HG03103 (cell line): ENCODE results near the gene SLC9A9.

Source experiments
- ATAC-seq: cut with Tn5 transposase; IDR thresholded peaks from one replicate; pipeline ENCODE4 v1.9.1; 2021; ENCODE audit warnings: low read depth; ENCODE audit not compliant: unreplicated experiment

Gene SLC9A9

DNA sequence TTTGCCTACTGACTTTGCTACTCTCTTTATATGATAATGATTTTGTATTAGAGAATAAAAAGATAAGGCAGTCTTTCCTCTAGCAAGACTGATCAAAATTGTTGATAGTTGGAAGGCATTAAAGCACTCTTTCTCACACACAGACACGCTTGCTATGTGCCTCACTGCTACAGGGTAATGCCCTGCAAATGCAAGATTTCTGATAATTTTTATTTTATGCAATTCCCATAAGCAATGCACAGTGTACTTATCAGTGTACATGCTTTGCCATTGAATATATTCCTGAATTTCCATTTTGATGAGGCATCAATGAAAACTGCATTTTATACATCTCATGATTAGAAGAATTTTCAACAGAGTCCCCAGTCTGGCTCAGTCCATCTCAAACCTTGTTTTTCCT, 465.5 kb downstream of the SLC9A9 start:
- ATAC-seq = no peak

GRCh38 chr3:143380449-143380848, 467.8 kb downstream of the SLC9A9 start:
- ATAC-seq = no peak

DNA sequence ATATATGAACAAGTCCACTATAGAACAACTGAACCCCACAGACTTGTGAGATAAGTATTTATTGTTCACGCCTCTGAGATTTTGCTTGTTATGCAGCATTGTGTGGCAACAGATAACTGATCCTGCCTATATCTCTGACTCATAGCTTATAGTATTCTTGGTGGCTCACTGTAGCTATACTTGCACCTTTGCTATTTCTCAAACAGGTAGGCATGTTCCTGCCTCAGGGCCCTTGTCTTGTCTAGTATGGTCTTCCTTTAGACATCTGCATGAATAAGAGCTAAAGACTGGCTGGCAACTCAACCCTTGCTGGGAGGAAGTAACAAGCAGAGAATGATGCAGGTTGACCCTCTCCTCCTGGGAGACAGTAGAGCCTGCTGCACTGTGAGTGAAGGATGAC, 472.6 kb downstream of the SLC9A9 start:
- ATAC-seq = no peak

DNA sequence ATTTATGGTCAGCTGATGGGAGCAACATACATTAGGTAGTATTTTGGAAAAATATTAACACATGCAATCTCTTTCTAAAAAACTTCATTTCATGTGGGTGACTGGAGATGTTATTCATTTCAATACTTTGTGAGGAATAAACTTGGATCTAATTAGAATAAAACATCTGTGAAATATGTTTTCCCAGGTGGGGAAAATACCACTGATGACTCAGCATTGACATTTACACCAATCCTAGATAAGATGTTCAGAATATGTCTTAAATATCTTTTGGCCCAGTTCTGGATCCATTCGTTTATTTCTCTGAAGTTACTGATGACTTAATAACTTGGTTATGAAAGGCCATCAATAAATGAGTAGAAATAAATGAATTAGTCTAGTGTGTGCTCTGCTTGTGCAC, 481.1 kb downstream of the SLC9A9 start:
- no peak for ATAC-seq

DNA sequence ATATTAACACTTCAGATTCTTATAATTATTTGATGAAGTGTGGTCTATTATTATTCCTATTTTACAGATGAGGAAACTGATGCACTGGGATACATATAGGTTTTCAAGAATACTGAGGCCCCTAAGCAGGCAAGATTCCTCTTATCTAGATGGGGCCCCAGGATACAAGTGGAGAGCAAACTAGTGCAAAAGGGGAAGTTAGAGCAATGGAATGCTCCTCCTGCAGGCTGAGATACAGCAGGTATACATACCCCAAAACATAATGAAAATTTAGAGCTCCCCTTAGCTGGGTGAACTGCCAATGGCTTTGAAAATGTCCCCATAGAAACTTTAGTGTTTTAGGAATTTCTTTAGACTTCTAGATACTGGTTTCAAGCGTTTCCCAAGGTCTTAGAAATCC, 481.6 kb downstream of the SLC9A9 start:
- no peak for ATAC-seq

GRCh38 chr3:143363949-143364348, 484.3 kb downstream of the SLC9A9 start:
- no peak for ATAC-seq

GRCh38 chr3:143363276-143363675, 485.0 kb downstream of the SLC9A9 start:
- no peak for ATAC-seq

GRCh38 chr3:143362115-143362991, 485.9 kb downstream of the SLC9A9 start:
- no peak for ATAC-seq

DNA sequence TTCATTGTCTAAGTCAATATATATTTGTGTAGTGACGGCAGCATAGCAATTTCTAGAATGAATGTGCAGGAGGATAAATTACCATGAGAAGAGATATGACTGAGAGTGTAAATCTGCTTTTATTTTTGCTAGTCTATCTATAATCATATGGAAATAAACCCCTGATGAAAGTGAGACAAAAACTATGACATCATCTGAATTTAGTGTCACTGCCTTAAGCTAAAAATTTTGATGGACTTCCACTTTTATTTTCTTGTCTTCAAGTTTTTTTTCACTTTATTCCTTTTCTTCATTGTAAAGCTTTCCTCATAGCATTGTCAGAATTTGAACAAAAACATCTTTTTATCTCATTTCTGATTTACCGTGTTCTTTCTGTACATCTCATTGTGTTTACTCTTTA, 486.7 kb downstream of the SLC9A9 start:
- no peak for ATAC-seq

- no peak for ATAC-seq
Measured at GRCh38 chr3:143360244-143360643, 488.0 kb downstream of the SLC9A9 start.

GRCh38 chr3:143358793-143359491, 489.3 kb downstream of the SLC9A9 start:
- no peak for ATAC-seq

DNA sequence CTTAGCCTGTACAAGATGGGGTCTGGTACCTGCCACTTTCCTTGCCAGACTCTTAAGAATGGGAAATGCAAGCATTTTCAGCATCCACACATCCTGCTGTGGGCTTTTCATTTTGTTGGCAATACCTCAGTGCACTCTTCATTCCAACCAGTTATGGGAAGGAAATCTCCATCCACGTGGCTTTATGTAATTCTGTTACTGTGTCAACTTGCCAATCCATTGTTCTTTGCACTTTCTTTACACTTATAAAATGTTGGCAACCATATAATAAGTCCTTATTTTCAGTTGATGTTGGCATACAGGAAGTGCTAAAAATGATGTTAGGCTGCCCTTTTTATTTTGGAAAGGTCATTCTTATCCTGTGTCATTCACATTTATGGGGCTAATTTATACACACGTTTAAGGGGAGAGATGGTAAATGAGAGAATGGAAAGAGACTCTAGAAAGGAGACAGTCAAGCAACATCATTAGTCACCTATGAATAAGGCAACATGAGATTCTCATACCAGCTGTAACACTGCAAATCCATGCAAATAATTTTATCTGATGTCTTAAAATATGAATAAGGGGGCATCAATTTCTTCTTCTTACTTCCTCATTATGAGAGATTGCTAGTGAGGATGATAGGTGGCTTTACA, 490.0 kb downstream of the SLC9A9 start:
- no peak for ATAC-seq

DNA sequence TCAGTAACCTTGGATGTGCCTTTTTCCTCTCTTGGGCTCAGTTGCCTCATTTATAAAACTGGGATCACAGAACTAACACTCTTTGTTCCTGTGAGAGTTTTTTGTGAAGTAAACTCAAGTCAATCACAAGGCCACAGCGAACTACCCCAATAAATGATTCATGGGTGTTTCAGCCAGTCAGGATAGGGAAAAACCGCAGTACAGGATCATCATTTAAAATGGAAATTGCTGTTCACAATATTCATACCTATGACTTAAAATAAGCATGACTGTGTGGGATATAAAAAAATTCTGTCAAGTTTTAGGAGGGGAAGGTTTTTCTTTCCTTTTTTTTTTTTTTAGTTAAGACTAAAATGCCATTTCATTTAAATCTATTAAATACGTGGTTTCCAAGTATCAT, 490.6 kb downstream of the SLC9A9 start:
- no peak for ATAC-seq

GRCh38 chr3:143356839-143357238, 491.4 kb downstream of the SLC9A9 start:
- no peak for ATAC-seq

DNA sequence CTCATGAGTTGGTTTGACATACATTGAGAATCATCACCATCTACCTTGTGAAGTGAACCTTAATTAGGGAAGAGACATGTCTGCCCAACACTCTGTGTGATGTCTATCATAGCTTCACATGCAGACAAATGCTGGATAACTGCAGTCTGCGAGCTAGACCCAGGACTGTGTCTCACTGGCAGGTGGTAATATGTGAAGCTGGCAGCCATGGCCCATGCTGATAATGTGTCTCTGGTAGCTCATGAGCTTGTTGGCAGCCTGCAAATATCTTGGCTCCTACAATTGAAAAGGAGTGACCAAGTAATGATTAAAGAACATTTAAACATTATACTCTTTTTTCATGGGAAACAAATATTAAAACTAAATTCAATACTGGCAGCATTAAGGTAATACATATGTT, 493.9 kb downstream of the SLC9A9 start:
- no peak for ATAC-seq

DNA sequence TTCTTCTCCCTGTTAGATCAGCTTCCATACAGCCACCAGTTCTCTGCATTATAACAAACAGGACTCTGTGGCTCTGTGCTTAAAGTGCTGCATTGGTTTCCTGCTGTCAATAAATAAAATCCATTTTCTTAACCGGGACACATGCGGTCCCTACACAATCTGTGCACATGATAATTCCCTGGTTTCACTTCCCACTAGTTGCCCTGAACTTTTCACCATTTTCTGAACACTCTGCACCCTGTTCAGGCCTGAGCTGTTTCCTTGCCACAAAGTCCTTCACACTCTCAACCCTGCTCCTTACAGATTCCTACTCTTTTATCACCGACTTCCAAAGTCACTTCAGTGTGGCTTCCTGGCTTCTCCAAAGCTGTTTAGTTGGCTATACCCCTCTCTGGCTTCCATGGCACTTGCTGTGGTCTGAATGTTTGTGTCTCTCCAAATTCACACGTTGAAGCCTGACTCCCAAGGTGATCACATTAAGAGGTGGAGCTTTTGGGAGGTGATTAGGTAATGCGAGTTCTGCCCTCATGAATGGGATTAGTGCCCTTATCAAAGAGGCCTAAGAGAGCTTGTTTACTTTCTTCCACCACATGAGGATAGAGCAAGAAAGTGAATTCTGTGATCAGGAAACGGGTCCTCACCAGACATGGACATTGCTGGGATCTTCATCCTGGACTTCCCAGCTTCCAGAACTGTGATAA, 495.3 kb downstream of the SLC9A9 start:
- no peak for ATAC-seq

GRCh38 chr3:143351895-143352608, 496.2 kb downstream of the SLC9A9 start:
- no peak for ATAC-seq

DNA sequence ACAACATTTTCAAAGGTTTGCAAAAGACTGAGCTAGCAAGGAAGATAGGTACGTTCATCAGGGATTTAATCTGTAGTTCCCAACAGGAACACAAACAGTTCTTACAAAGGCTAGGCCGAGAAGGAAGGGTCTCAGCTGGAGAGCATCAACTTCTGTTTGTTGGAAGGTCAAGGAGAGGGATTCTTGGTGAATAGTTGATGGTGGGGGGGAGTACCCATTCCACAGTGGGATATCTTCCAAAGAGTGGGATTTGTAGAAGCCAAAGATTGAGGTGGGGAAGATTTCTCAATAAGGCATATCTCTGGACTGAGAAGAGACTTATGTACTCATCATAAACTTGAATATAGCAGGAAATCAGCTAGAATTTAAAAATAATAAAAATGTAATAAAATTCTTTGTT, 496.9 kb downstream of the SLC9A9 start:
- no peak for ATAC-seq

- ATAC-seq = no peak
Measured at GRCh38 chr3:143349455-143349854, 498.8 kb downstream of the SLC9A9 start.
